HG02588 (cell line): ENCODE measurements around the gene CHRNA4.
"Not testable (repeated sequence)": the region's sequence is repeated elsewhere in the genome, so short reads cannot be mapped to it uniquely, and the experiment has no call there.

Source experiments
- ATAC-seq: cut with Tn5 transposase; IDR thresholded peaks from one replicate; pipeline ENCODE4 v1.9.1; 2021; ENCODE audit warnings: mild to moderate bottlenecking, moderate library complexity; ENCODE audit not compliant: unreplicated experiment

The CHRNA4 gene

DNA sequence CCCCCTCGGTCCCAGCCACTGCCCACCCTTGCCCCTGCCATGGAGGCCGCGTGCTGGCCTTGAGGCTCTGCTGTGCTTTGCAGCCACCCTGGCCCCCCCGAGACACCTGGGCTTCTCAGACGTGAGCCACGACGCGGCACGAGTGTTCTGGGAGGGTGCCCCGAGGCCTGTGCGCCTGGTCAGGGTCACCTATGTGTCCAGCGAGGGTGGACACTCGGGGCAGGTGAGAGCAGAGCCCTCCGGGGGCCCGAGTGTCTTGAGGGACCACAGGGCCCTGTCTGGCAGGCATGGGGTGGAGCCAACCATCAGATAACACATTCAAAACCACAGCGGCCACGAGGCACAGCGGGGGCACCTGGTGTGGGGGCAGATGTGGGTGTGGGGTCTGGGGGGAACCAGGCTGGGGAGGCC lies 49.3 kb downstream of the CHRNA4 start:
- ATAC-seq: no peak

DNA sequence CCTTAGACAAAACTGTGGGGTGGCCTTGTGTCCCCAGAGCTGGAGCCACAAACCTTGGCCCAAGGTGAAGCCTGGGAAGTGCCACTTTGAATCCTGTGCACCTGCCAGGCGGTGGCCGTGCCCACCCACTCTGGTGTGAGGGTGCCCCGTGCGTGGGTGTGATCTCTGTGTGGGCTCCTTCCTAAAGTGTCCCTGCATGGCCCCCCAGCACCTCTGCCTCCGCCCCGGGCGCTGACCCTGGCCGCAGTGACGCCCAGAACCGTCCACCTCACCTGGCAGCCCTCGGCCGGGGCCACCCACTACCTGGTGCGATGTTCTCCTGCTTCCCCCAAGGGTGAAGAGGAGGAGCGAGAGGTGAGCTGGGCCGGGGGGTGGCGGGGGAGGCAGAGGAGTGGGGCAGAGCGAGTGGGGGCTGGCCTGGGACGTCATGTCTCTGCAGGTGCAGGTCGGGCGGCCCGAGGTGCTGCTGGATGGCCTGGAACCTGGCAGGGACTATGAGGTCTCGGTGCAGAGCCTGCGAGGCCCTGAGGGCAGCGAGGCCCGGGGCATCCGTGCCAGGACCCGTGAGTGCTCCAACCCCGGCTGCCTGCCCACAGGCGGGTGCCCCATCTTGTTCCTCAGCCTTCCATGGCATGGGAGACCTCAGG lies 49.8 kb downstream of the CHRNA4 start:
- no peak for ATAC-seq

DNA sequence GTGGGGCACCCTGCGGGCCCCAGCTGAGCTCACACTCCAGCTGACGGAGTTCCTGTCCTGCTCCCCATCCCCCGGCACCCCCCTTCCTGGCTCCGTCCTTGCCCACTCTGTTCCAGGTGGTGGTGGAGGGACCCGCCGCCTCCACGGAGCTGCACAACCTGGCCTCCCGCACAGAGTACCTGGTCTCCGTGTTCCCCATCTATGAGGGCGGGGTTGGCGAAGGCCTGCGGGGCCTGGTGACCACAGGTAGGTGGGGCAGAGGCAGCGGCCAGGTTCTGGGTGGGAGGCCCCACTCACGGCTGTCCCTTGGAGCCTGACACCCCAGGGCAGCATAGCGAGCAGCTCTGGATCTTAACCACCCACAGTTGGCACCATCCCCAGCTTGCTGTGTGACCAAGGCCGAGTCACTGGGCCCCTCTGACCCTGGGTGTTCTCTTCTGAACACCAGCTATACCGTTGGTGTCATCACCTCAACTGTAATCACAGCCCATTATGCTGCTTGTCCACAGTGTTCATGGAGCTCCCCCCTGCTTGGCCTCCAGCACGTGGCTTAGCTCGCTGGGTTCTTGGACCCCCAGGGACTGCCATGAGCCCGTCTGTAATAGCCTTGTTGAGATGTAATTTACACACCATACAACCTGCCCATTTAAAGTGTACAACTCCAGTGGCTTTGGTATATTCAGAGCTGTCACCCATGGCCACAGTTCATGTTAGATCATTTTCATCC lies 50.7 kb downstream of the CHRNA4 start:
- ATAC-seq: no peak

DNA sequence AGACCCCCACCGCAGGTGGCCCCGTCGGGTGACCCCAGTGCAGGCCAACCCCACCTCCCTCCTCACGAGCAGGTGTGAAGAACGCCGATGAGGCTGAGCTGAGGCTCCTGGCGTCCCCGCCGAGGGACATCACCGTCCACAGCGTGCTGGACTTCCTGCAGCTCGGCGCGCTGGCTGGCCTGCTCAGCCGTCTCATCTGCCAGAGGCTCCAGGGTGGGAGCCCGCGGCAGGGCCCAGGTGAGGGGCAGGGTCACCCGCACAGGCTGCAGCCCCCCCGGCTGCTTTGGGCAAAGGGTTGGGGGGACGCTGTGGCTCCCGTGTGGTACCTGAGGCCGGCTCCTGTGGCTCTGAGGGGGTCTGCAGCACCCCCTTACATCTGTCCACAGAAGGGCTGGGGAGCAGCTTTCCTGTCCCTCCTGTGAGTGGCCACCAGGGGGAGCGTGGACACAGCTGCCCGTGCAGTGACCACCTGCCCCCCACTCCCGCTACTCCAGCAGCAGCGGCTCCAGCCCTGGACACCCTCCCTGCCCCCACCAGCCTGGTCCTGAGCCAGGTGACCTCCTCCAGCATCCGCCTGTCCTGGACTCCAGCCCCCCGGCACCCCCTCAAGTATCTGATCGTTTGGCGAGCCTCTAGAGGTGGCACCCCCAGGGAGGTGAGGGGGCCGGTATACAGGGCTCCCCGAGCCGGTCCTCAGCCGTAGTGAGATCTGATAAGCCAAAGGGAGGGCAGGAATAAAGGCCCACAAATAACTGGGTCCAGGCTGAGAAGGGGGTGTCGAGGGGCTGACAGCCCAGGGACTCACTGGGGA lies 51.7 kb downstream of the CHRNA4 start:
- no peak for ATAC-seq

DNA sequence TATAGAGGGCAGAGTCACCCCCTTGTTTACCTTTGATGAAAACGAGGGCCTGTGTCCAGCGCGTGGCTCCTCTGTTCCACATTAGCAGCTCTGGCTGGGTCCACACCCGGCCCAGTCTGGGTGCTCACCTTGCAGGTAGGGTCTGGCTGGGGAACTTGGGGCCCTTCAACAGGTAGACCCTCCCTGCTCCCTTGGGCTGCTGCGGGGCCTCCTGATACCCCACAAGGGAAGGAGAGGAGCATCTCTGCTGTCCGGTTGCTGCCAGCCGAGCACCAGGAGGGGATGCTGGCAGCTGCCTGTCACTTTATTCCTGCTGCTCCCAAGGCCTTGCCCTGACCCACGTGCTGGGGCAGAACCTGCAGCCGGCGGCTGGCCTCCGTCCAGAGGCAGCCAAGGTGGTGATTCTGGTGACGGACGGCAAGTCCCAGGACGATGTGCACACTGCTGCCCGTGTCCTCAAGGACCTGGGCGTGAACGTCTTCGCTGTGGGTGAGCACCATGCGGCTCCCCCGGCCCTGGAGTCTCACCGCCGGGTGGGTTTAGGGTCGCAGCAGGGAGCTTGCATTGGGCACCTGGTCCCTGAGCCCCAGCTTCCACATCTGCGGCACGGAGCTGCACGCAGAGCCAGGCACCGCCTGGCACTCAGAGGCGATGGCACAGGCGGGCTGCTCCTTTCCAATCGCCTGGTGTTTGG lies 52.8 kb downstream of the CHRNA4 start:
- ATAC-seq: no peak

DNA sequence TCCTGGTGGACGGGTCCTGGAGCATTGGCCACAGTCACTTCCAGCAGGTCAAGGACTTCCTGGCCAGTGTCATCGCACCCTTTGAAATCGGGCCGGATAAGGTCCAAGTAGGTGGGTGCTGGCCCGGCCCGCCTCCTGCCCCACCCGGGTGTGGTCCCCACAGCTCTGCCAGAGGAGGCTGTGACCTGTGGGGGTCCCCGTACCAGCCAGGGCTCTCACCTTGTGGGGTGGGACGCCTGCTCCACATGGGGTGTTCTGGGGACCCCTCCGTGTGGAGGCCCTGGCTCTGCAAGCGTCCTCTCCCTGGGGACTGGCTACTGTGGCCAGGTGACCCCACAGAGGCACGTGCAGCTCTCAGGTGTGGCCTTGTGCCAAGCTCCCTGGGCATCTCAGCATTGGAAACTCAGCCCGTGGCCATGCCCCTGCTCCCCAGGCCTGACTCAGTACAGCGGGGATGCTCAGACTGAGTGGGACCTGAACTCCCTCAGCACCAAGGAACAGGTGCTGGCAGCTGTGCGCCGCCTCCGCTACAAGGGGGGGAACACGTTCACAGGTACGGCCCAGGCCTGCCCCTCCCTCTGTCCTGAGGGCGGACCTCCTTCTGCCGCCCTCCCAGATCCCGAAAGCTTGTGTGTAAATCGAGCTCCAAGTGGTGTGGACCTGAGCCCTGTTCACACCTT lies 53.5 kb downstream of the CHRNA4 start:
- ATAC-seq: no peak

DNA sequence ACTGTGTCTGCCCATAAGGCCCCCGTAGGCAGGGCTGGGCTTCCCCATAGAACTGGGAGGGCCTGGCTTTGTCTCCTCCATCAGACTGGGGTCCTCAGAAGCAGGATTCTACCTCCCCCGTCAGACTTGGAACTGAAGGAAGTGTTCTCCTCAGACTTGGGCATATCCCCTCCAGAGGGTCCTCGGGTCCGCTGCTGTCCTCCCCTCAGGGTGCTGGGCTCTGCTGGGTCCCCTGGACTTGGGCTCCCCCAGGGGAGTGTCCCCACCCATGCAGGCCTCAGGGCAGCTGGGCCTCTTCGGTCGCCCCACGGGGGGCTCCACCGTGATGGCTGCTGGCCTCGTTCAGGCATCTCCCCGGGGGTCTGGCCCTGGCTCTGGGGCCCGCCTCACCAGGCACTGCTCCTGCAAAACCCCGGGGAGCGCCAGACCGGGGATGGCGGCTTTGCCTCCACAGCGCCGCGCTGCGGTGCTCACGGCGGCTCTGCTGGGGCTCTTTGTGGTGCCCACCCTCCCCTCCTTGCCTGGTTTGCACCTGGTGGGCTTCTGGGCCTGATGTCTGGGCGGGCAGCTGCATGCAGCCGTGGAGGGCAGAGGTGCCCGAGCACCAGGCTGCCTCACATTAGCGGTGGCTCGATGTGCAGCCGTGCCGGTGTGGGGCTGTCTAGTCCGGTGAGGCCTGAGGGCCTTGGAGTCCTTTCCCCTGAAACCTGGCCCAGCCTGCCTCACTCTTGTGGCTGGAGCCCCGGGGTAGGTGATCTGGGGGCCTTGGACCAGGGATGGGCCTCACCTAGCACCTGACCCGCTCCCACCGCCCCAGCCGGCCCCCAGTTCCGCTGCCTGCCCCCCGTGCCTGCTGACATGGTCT lies 54.2 kb downstream of the CHRNA4 start:
- ATAC-seq: no peak

DNA sequence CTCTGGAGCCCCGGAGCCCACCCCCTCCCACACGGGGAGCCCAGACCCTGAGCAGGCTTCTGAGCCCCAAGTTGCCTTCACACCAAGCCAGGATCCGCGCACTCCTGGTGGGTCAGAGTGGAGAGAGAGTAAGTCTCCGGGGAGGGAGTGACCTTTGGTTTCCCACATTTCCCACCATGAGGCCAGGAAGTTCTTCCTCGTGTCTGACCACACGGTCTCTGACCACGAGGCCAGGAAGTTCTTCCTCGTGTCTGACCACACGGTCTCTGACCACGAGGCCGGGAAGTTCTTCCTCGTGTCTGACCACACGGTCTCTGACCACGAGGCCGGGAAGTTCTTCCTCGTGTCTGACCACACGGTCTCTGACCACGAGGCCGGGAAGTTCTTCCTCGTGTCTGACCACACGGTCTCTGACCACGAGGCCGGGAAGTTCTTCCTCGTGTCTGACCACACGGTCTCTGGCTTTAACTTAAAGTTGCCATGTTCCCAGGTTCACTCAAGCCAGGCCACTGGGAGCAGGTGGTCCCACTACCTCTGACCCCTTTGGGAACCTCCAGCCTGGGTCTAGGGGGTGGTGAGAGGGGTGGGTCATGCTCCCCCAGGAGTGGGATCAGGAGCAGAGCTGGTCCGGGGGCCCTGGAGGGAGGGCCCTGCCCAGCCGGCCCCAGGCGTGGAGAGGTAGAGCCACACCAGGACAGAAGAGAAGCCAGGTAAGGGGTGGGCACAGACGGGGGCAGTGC lies 55.0 kb downstream of the CHRNA4 start:
- ATAC-seq: not testable (repeated sequence)

DNA sequence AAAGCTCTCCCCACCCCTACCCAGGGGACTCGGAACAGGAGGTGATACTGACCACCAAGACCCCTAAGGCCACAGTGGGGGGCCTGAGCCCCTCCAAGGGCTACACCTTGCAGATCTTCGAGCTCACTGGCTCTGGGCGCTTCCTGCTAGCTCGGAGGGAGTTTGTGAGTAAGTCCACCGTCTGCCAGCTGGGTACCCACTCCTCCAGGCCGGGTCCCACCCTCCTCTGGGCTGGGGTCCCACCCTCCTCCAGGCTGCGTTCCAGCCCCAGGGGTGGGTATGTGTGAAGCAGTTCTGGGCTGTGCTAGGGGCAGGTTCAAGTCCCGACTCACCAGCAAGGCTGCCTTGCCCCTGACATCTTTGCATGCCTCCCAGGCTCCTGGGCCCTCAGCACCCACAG lies 55.8 kb downstream of the CHRNA4 start:
- ATAC-seq: no peak

DNA sequence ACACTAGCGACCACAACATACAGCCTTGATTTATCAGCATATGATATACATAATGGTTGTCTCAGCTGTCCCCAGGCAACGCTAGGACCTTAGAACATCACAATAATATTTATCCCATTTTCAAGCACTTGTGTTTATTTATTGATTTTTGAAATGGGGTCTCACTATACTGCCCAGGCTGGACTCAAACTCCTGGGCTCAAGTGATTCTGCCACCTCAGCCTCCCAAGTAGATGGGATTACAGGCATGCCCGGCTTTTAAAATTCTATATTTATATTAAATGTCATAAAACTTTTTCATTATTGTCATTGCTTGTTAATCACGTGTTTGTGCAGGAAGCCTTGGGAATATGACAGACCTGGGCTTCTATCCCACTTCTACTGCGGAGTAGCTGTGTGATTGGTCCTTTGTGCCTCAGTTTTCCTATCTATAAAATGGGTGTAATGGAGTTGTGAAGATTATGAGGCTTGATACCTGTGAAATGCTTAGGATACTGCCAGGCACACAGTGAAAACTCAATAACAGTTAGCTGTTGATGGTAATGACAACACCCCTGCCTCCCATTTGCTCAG lies 58.0 kb downstream of the CHRNA4 start:
- ATAC-seq: no peak

DNA sequence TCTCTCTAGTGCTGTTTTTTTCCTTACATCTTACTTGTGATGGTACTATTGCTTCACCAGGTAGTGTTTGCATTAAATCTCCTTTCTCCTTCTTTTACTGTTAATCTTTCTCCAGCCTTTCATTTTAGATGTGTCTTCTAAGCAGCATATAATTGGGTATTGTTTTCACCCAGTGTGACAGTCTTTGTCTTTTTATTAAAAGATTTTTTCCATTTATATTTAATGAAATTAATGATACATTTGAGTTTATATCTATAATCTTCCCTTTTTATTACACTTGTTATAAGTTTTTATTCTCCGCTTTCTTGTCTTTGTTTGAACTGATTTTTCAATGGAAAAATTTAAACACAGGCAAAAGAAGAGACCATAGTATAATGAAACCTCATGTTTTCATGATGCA lies 59.5 kb downstream of the CHRNA4 start:
- ATAC-seq: no peak

DNA sequence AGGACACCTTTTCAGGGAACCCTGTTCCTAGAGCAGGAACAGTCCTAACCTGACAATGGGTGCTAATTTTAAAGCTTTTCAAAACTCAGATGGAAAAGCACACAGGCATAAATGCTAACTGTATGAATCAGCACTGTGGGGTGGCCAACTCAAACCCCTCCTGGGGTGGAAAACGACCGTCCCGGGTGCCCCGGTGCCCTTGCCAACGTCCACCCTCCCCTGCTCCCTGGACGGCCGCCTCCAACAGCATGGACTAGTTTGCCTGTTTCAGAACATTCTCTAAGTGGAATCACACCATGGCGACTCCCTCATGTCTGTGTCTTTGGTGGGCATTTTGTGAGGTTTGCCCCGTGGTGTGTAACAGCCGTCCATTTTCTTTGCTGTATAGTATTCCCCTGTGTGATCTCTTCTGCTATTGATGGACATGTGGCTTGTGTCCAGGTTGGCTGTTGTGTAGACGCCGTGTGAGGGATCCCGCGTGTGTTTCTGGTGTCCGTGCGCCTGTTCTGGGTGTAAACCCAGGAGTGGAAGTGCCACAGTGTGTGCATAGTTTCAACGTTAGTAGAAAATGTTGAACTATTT lies 62.3 kb downstream of the CHRNA4 start:
- ATAC-seq: no peak

DNA sequence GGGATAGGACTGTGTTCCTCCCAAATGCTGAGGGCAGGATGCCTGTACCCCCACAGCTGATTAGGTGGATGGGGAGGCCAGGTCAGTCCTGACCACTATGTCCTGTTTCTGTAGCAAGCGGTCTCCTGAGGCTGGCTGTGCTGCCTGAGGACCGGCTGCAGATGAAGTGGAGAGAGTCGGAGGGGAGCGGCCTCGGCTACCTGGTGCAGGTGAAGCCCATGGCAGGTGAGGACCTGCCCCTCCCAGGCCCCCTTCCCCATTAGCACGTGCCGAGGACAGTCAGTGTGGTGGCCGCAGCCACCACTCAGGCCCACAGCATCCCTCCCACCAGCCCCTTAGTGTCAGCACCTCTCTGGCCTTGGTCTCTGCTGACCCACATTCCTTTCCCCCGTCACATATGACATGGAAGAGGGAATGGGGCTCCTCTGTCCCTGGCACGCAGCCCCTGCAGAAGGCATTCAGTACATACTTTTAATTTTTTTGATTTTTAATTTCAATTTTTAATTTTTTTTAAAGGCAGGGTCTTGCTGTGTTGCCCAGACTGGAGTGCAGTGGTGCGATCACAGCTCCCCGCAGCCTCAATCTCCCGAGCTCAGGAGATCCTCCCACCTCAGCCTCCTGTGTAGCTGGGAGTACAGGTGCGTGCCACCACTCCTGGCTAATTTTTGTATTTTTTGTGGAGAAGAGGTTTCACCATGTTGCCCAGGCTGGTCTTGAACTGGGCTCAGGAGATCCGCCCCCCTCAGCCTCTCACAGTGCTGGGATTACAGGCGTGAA lies 63.2 kb downstream of the CHRNA4 start:
- no peak for ATAC-seq

DNA sequence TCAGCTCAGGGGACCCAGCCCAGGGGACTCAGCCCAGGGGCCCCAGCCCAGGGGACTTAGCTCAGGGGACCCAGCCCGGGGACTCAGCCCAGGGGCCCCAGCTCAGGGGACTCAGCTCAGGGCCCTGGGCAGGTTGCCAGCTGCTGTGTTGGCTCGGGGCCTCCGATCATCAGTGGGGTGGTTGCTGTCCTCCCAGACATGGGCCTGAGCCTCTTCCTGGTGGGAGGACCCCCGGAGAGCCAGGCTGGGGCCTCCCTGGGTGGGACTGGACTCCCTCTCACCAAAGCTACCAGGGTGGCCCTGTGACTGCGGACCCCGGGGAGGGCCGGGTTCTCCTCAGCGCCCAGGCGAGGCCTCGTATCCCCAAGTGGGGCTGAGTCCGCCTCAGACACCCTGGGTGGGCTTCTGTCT lies 63.8 kb downstream of the CHRNA4 start:
- ATAC-seq: no peak

DNA sequence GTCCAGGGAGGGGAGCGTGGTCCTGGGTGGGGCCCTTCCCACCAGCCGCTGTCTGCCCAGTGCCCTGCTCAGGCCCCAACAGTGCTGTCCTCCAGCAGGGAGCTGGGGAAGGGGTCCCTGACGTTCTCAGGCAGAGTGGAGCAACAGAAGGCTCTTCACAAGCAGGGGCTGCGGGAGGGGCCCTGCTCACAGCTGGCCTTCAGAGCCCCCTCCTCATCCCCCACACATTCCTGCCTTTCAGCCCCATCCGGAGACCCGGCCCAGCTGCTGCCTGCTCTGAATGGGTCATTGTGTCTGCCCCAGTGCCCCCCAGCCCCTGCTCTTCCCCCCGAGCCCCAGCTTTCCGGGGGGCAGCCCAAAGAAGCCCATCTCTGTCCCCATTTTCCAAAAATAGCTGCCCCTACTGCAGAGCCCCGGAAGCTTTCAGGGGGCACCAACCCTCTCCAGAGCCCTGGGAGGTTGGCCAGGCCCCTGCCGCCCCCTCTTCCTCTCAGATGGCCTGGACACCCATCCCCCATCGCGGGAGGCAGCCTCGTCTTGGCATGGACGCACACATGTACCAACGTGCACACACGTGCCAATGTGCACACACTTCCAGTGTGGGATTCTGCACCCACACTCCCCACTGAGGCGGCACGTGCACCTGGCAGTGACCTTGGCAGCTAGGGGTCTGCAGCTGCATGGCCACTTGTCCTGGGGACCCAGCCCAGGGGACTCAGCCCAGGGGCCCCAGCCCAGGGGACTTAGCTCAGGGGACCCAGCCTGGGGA lies 64.4 kb downstream of the CHRNA4 start:
- no peak for ATAC-seq

DNA sequence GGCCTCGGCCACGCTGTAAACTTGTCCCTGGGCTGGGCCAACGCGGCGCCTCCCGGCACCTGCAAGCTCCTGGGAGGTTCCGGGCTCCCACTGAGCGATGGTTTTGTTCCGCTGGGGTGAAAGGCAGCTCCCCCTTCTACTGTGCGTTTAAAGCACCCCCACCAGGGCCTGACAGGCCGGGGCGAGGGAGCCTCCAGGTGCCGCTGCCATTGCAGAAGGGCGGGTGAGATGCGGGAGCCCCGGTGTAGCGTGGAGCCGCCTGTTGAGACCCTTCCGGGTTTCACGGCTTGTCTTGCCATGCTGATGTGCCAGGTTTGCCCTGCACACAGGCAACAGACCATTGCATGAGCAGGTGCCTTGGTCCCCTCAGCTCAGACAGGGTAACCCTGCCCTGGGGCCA lies 65.3 kb downstream of the CHRNA4 start:
- no peak for ATAC-seq

DNA sequence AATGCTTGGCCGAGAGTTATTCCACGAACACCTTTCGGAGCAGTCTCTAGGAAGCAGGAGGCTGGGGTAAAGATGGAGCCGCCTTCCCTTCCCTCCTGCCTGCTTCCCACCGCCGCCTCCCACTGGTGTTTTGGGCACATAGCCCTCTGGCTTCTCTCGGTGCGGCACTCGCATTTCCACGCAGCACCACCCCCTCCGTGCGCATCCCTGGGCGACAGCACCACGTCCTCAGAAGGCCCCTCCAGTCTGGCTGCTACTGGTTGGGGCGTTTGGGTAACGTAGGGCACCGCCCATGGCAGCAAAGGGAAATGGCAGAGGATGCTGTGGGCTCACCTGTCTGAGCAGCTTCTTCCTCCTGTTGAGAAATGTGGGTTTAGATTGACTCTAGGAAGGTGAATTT lies 65.7 kb downstream of the CHRNA4 start:
- ATAC-seq: no peak
